ENCODE data around the gene ME3. TPM values are rescaled to one million over a fixed set of nuclear protein-coding genes. Genes with fewer than 3 reads are reported as not detected.

The ME3 gene
- total RNA-seq, 4 donors from 2014 or later: 28.2 to 60.7 (median 46.0) TPM

- no peak for TF ChIP-seq CTCF (IDR thresholded peaks at IDR 0.05; ENCODE audit: low read depth)
Observed at GRCh38 chr11:86692746-86693145, 20.3 kb upstream of the ME3 start.

GRCh38 chr11:86692317-86692716 is 19.9 kb upstream of the ME3 start:
- no peak for TF ChIP-seq CTCF (IDR thresholded peaks at IDR 0.05; ENCODE audit: low read depth)

GRCh38 chr11:86688398-86689179 is 16.2 kb upstream of the ME3 start:
- no peak for TF ChIP-seq CTCF (IDR thresholded peaks at IDR 0.05; ENCODE audit: low read depth)

- no peak for TF ChIP-seq CTCF (IDR thresholded peaks at IDR 0.05; ENCODE audit: low read depth)
Observed at GRCh38 chr11:86687185-86687778, 14.9 kb upstream of the ME3 start.

- TF ChIP-seq CTCF (IDR thresholded peaks at IDR 0.05; ENCODE audit: low read depth): no peak
Observed at GRCh38 chr11:86686531-86686930, 14.1 kb upstream of the ME3 start.

- TF ChIP-seq CTCF (IDR thresholded peaks at IDR 0.05; ENCODE audit: low read depth): no peak
Observed at GRCh38 chr11:86681483-86681756, 9.0 kb upstream of the ME3 start.

GRCh38 chr11:86680716-86681482 is 8.5 kb upstream of the ME3 start:
- no peak for TF ChIP-seq CTCF (IDR thresholded peaks at IDR 0.05; ENCODE audit: low read depth)
